ENCODE data around the gene DISP3.

The DISP3 gene

DNA sequence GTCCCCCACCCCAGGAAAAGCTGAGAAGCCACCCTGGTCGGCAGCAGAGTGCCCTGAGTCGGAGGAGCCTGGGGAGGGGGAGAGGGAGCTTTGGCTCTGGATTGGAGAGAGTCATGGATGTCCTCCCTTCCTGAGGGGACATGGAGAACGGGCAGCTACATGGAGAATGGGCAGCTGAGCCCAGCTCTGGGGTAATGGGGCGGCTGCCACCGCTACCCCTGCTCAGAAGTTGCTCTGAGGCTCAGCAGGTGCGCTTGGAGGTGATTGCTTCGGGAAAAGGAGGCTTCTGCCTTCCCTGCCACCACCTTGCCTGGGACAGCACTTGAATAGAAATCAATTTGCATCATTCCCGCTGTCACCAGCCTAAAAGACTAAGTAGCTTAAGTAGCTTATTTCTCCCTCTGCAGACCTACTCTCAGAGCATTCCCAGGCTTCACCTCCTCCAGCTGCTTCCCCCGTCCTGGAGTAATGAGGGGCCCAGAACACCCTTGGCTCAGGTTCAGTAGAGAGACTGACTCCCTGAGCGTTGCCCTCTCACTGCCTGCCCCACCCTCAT, 8.3 kb downstream of the DISP3 start:
- in situ Hi-C loops (cut with HindIII; ENCODE audit: low pct_ligation_motif_present, low sequenced_read_pairs), result no loop called here
- Histone ChIP-seq H3K36me3 (replicated peaks) (no peaks in the 10 kb centered on the region), H3K4me3 (ENCODE audit: low read depth, low read length) (no peak overlapping the region), H3K27ac (no peak overlapping the region), H3K27me3 (replicated peaks) (no peaks in the 10 kb centered on the region)
- TF ChIP-seq, protein P1, sequence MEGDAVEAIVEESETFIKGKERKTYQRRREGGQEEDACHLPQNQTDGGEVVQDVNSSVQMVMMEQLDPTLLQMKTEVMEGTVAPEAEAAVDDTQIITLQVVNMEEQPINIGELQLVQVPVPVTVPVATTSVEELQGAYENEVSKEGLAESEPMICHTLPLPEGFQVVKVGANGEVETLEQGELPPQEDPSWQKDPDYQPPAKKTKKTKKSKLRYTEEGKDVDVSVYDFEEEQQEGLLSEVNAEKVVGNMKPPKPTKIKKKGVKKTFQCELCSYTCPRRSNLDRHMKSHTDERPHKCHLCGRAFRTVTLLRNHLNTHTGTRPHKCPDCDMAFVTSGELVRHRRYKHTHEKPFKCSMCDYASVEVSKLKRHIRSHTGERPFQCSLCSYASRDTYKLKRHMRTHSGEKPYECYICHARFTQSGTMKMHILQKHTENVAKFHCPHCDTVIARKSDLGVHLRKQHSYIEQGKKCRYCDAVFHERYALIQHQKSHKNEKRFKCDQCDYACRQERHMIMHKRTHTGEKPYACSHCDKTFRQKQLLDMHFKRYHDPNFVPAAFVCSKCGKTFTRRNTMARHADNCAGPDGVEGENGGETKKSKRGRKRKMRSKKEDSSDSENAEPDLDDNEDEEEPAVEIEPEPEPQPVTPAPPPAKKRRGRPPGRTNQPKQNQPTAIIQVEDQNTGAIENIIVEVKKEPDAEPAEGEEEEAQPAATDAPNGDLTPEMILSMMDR (IDR thresholded peaks at IDR 0.05; ENCODE audit: low read depth, low read length, missing control alignments), result no peak
- DNase-seq, result no peak

DNA sequence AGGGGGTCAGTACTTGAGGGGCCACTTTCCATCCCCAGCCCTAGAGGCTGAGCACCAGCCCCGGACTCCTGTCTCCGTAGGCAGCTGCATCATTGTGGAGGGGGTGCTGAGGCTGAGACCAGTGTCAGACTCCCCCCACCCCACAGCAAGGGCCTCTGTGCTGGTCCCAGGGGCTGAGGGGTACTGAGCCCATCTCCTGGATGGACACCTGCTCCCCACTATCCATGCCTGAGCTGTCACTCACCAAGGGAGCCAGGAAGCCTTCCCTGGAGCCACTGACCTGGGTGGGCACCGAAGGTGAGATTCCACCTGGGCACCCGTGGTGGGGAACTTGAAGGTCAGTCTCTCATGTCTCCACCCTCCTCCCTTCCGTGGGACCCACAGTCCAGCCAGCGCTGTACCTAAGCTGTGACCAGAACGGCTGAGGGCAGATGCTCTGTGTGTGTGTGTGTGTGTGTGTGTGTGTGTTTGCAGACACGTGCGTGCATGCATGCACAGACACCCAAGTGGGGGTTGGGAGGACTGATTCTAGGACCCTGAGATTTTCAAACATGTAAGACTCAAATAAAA, 9.3 kb downstream of the DISP3 start:
- in situ Hi-C loops (cut with HindIII; ENCODE audit: low pct_ligation_motif_present, low sequenced_read_pairs), result no loop called here
- TF ChIP-seq, protein P1 (IDR thresholded peaks at IDR 0.05; ENCODE audit: low read depth, low read length, missing control alignments), result no peak

DNA sequence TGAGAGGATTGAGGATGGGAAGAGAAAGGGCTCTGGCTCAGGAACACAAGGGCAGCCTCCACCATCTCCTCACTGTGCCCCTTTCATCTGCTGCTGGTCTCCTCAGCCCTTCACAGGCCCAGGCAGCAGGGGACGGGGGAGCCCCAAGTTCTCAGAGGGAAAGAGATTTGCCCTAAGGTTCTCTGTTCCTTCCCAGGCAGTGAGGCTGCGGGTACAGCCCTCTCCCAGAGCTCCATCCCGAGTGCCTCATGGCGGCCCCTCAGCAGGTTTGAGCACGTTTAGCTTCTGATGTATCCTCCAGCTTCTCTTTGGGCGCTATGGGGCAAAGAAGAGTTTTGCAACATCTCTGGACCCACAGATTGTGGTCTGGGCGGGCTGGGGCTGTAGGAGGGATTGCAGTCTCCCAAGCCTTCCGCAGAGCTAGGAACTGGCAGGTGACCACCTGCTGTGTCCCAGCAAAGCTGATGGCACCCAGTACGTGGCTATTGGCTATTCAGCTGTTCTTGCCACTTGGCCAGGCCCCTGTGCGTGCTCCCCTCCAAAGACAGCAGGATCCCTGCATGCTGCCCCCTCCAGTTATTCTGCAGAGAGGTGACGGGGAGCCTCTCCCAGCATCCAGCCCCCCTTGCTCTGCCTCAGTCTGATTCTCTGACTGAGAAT, 10.1 kb downstream of the DISP3 start:
- in situ Hi-C loops (cut with HindIII; ENCODE audit: low pct_ligation_motif_present, low sequenced_read_pairs), result no loop called here
- Histone ChIP-seq H3K27me3 (replicated peaks) (no peaks in the 10 kb centered on the region), H3K36me3 (replicated peaks) (no peaks in the 10 kb centered on the region), H3K4me3 (ENCODE audit: low read depth, low read length) (no peak overlapping the region), H3K27ac (no peak overlapping the region)
- DNase-seq, result no peak
- TF ChIP-seq, protein P1 (IDR thresholded peaks at IDR 0.05; ENCODE audit: low read depth, low read length, missing control alignments), result no peak

More for the DNA sequence above, 9.3 kb downstream of the DISP3 start:
- Histone ChIP-seq H3K27ac (no peak overlapping the region), H3K4me3 (ENCODE audit: low read depth, low read length) (no peak overlapping the region), H3K27me3 (replicated peaks) (no peaks in the 10 kb centered on the region), H3K36me3 (replicated peaks) (no peaks in the 10 kb centered on the region)
- no peak for DNase-seq

DNA sequence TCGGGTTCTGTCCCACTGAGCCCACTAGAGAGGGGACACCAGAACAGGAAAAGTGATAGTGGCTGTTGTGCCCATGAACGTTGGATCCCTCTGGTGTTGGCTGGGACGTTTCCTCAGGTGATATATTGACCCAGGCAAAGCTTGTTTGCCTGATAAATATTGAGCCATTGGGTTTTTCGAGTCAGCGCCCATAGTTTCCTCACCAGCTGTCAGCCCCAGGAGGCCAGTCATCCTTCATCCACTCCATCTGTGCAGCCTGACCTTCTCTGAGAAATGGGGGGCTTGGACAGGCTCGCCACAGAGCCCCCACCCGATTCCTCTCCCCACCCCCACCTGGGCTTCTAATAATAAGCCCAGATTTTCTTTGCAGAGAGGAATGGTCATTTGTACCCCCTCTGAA, 13.3 kb downstream of the DISP3 start:
- Histone ChIP-seq H3K36me3 (replicated peaks) (no peaks in the 10 kb centered on the region), H3K27ac (no peak overlapping the region), H3K27me3 (replicated peaks) (no peaks in the 10 kb centered on the region), H3K4me3 (ENCODE audit: low read depth, low read length) (no peak overlapping the region)
- DNase-seq, result no peak
- TF ChIP-seq, protein P1 (IDR thresholded peaks at IDR 0.05; ENCODE audit: low read depth, low read length, missing control alignments), result no peak
- in situ Hi-C loops (cut with HindIII; ENCODE audit: low pct_ligation_motif_present, low sequenced_read_pairs), result no loop called here

DNA sequence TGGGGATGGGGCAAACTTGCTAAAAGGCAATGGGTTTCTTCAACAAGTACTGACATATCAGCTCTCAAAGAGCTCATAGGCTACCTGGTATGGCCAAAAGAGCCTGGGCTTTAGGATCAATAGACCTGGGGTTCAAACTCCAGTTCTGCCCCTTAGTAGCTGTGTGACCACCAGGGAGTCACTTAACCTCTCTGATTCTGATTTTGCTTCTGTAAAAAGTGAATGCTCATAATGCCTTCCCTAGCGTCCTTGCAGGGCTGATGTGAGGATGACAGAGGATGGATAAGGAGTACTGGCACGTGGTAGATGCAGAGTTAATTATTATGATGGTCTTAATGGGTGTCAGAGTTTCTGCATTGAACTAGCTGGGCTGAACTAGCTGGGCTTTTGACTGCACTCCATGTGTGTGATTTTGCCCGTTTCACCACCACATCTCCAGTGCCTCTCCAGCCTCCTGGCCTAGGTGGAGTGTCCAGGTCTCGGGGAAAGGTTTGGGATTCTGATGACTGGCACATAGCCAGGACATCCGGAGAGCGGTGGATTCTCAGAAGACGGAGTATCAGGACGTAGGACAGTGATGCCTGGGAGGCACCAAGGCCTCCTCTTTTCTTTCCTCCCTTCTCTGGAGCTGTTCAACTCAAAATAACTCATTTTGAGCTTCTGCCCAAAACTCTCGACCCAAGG, 15.2 kb downstream of the DISP3 start:
- no peaks in the 10 kb centered on the region for H3K27me3 ChIP-seq (replicated peaks)
- DNase-seq, result no peak
- in situ Hi-C loops (cut with HindIII; ENCODE audit: low pct_ligation_motif_present, low sequenced_read_pairs), result no loop called here
- no peak overlapping the region for H3K4me3 ChIP-seq (ENCODE audit: low read depth, low read length)
- TF ChIP-seq, protein P1 (IDR thresholded peaks at IDR 0.05; ENCODE audit: low read depth, low read length, missing control alignments), result no peak
- no peak overlapping the region for H3K27ac ChIP-seq
- no peaks in the 10 kb centered on the region for H3K36me3 ChIP-seq (replicated peaks)

Data from brain microvascular endothelial cell (primary cell).